Pulmonary artery endothelial cell (primary cell): ENCODE measurements around the gene DNAJA3. TPM values are rescaled to one million over a fixed set of nuclear protein-coding genes. Genes with fewer than 3 reads are reported as not detected.
"Not testable (repeated sequence)": the region's sequence is repeated elsewhere in the genome, so short reads cannot be mapped to it uniquely, and the experiment has no call there.

ENCODE experiments used
- DNase-seq: peaks from one replicate; pipeline ENCODE4 v3.0.0-alpha.2; 2011; ENCODE audit warnings: low read depth, low spot score
- total RNA-seq: library from RNA; depleted of rRNA; stranded (reverse); fragments of >200 nt; gene quantifications from 2 replicates; pipeline ENCODE4 v1.2.3, GENCODE V29; 2014

The DNAJA3 gene
- total RNA-seq, 1 donor from 2014 or later: 56.0 TPM

DNA sequence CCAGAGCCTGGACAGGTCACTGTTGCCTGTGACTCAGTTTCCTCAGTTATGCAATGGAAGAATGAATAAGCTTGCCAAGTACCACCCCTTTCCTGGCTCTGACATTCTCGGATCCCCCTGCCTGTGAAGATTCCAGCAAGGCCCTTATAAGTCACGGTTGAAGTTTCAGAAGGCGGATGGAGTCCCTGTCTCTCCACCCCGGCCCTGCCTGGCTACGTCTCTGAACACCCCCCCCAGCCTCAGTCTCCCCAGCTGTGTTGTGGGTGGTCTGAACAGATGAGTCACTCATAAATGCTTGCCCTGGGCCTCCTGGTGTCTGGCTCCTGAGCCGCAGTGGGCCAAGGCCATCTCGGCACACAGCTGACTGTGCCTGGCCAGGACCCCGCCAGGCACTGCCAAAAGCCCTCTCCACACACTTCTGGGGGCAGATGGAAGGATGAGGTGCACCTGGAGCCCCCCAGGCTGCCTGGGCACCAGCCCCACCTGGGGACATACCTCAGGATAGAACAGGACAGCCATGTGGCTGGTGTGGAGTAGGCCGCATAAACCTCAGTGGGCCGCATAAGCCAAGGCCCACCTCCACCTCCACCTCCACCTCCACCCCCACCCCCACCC lies 38.6 kb upstream of the DNAJA3 start:
- DNase-seq: no peak

DNA sequence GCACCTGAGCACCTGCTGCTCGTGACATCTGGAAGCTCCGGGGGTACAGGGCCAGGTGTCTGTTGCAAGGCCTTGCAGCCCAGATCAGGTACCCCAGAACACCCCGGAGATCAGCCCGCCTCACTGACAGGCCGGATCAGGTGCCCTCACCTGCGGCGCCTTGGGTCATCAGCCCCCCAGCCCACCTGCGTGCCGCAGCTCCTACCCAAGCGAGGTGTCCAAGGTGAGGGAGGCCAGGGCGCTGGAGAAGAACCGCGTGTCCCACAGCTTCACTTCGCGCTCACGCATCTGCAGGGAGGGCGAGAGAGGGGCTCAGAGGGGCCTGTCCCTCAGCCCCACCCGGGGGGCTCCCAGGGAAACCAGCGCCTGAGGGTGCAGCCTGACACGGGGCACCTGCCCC lies 37.9 kb upstream of the DNAJA3 start:
- no peak for DNase-seq

DNA sequence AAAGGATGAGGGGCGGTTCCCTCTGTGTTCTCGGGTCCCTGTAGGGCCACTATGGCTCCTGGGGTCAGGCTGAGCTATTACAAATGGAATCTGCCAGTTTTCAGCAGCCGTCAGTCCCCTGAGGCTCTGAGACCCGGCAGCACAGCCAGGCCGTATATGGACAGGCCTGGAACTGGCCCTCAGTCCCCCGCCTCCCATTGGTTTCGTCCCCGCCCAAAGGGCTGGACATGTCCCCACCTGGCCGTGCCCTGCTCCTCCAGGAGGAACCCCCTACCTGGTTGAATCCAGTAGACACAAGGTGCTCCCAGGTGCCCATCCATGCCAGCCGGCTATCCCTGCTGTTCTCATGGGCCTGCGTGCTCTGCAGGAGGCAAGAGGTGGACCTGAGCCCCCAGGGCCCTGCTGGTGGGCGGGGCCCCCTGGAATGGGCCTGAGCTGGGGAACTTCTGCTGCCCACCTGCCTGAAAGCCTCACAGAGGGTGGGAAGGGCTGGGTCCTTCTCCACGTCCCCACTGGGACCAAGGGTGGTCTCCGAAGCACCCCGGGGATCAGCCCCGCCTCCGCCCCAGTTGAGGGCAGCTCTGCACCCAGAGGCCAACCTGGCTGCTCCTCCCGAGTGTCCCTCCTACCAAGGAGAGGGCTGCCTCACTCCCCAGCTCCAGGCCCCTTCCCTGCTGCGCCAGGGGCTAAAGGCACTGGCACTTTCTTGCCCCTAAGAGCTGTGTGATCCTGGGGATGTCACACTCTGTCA lies 37.2 kb upstream of the DNAJA3 start:
- no peak for DNase-seq

DNA sequence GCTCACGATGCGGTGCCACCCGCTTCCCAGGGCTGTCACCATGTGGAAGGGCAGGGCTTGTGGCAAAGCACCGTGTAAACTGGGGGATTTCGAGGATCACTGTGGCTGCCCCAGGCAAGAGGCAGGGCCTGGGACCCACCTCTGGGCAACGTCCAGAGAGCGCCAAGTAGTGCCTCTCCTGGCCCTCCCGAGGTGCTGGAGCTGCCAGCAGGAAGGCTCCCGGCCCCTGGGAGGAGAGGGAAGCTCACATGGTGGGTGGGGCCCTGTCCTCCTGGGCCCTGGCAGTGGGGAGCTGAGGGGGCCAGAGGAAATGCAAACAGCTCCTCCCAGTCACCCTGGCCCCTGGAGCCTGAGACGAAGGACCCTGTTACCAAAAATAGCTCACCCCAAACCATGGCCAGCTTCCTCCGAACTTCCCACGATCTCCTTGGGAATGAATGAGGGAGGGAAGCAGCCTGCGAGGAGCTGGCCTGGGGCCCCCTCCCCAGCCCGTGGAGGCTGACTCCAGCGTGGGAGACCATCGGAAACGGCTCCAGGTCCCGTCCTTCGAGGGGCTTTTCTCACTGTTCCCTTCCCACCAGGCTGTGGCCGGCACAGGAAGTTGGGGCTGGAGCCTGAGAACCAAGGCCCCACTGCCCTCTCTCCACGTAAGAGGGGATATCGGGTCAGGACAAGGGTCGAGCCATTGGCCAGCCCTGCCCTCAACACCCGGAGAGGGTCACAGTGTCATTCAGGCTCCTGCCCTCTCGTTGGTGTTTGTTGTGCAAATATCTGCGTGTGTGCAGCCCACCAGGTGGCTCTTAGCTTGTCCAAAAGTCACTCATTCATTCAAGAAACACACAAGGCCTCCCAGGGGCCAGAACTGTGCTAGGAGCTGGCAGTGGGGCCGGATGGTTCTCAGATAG lies 36.4 kb upstream of the DNAJA3 start:
- DNase-seq: no peak

DNA sequence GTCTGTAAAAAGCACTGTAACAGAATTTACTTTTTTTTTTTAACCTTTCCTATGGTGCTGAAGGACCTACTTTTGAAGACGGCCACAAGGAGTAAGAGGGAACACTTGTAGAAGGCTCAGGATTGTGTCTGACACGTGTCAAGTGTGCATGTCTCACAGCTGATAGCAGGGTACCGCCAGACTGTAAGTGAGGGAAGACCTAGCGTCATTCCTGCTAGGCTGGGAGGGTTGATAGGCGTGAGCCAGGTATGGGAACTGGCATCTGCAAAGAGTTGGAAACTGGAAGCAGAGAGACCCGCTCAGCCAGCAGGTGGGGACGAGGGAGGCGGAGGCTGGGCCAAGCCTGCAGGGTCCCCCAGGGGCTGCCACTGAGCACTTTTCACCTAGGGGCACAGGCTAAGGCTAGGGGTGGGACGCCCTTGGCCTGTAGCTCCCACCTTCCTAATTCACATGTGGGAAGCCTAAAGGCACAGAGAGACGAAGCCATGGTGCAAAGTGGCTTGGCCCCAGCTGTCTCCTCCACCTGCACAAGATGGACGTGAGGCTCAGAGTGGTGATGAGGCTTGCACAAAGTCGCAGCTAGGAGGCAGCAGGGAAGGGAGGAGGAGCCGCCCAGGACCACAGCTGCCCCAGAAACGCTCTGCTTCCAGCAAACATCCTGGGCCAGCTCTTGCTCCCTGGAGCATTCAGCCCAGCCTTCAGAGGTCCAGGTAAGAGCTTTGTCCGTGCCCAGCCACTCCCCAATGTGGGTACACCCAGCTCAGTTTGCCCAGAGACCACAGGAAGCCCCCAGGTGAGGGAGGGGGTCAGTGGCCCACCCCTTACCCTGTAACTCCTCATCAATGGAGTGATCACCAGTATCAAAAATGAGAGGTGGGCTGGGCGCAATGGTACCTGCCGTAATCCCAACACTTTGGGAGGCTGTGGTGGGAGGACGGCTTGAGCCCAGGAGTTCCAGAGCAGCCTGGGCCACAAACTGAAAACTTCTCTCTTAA lies 35.1 kb upstream of the DNAJA3 start:
- DNase-seq: no peak

DNA sequence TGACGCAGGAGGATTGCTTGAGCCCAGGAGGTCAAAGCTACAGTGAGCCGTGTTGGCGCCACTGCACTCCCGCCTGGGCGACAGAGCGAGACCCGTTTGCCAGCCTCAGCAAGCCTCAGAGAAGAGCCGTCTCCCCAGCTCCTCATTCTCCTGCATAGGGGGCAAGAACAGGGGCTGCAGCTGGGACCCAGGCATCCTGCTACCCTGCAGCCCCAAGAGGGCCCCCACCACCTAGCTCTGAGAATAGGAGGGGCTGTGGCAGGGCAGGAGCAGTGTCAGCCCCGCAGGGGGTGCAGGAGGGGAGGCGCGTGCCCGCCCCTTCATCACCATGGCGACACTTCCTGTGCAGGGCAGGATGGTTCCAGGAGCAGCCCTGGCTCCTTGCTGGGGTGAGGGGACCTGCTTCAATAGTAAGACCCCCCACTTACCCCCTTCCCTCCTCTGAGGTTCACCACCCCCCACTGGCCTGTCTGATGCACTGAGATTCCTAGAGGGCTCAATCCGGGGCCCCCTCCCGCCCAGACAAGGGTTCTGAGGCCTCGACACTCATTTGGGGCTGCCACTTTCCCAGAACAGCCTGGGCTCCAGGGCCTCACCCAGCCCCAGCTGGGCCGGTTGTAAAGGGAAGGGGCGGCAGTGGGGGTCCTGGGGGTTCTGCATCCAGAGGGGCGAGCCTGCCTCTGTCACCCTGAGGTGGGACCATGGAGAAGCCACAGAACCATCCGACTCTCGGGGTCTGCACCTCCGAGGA lies 33.9 kb upstream of the DNAJA3 start:
- no peak for DNase-seq

DNA sequence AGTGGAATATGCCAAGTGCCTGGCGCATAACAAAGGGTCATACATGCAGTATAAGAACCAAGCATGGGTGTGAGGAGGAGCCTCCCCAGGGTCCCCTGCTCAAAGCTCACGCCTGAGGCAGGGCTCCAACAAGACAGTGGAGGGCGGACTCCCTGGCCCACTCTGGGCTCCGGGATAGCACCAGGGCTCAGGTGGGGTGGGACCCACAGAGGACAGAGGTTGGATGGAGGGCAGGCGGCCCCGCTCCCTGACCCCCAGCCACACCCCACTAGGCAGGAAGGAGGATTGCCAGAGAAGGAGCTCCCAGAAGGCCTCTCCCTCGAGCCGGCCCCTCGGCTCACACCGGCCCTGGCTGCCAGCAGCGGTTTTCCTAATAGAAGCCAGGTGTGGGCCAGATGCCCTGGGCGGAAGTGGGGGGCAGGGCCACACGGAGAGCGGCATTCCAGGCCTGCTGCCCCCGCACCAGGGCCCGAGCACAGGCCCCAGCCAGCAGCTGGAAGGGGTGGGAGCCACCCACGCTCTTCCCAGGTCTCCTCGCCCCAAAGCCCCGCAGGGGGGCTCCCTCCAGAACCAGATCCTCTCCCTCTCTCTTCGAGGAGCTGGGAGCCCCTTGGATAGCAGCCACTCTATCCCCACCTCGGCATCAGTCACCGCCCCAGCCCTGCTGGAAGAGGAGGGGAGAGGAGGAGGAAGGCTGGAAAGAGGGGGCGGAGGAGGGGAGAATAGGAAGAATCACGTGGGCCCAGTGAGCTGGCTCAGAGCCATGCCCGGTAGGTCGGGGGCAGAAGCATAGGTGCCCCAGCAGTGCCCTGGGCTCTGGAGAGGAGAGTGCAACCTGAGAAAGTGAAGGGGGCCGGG lies 33.1 kb upstream of the DNAJA3 start:
- no peak for DNase-seq

DNA sequence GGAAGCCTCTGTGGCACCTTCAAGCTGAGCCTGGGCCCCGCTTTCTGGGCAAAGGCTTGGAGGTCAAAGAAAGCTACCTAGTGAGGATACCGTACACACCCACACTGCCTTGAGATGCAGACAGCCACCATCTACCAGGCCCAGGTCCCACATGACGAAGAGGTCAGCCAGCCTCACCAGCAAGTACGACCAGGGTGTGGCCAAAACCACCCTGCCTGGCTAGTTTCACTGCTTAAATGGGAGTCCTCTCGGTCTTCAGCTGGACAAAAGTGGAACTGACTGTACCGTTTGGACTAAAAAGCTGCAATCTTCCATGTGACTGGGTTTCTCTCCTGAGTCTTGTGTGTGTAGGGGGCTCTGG lies 32.4 kb upstream of the DNAJA3 start:
- DNase-seq: no peak

DNA sequence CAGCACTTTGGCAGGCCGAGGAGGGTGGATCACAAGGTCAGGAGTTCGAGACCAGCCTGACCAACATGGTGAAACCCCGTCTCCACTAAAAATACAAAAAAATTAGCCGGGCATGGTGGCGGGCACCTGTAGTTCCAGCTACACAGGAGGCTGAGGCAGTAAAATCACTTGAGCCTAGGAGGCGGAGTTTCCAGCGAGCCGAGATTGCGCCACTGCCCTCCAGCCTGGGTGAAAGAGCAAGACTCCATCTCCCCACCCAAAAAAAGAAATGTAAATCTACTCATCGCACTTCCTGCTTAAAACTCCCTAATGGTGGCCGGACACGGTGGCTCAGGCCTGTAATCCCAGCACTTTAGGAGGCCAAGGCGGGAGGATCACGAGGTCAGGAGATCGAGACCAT lies 31.8 kb upstream of the DNAJA3 start:
- not testable (repeated sequence) for DNase-seq

DNA sequence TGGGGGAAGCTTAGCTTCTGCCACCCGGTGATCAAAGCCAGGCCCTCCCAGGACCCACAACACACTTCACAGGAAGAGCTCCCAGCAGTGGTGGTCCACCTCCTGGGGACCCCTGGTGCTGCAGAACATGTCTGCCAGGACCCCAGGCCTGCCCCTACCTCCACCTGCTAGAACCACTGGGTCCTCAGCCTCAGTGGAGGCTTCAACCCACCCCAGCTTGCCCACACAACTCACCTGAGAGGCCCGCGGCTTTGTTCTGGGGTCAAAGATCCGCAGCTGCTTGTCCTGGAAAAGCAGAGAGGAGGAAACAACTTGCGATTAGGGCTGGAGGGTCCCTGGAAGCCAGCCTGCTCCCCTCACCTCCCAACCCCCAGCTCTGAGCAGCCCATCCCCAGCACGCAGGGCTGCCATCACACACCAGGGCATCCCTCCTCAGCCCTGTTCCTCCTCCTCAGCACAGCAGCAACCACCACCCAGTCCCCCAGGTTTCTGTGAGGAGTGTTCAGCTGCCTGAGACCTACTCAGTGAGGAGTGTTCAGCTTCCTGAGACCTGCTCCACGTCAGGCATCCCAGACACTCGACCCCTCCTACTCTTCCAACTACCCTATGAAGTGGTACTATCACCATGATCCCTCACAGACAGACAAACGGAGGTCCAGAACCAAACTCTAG lies 30.5 kb upstream of the DNAJA3 start:
- no peak for DNase-seq

DNA sequence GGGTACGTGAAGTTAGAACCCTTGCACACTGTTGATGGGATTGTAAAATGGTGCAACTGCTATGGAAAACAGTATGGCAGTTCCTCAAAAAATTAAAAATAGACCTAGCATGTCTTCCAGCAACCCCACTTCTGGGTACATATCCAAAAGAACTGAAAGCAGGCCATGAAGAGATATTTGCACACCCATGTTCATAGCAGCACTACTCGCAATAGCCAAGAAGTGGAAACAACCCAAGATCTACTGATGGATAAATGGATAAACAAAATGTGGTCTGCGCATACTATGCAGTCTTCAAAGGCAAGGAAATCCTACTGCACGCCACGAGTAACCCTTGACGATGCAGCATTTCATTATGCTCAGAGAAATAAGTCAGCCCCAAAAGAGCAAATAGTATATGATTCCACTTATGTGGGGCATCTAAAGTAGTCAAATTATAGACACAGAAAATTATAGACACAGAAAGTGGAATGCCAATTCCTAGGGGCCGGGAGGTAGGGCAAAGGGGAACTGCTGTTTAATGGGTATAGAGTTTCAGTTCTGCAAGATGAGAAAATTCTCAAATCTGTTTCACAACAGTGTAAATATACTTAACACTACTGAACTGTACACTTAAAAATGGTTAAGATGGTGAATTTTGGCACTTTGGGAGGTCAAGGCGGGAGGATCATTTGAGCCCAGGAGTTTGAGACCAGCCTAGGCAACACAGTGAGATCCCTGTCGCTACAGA lies 26.5 kb upstream of the DNAJA3 start:
- DNase-seq: no peak

DNA sequence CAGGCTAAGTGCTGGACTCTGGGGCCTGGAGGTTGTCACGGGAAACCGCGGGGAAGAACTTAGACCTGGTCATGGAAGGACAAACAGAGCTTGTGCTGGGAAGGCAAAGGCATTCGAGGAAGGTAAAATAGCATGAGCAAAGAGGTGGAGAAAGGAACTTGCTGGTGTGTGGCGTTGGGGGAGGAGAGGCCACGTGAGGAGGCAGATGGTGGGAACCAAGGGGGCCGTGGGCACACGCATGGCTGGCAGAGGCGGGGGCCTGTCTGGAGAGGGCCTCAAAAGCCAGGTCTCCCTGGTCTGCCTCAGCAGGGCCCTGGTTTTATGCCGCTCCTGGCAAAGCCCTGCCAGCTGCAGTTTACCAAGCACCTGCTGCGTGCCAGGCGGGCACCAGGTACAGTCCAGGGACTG lies 24.6 kb upstream of the DNAJA3 start:
- DNase-seq: no peak

DNA sequence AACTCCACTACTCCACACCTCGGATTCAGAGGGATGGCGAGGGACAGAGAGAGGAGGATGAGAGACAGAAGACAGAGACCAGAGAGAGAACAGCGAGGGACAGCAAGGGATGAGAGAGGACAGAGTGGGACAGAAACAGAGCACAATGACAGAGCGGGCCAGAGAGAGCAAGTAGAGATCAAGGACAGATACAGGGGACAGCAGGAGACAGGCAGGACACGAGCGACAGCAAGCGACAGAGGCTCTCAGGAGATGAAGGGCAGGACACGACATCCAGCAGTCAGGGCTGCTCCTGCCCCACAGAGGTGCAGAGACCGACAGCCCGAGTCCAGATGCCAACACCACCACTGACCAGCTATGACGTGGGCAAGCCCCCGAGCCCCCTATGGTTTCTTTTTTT lies 24.2 kb upstream of the DNAJA3 start:
- DNase-seq: no peak

DNA sequence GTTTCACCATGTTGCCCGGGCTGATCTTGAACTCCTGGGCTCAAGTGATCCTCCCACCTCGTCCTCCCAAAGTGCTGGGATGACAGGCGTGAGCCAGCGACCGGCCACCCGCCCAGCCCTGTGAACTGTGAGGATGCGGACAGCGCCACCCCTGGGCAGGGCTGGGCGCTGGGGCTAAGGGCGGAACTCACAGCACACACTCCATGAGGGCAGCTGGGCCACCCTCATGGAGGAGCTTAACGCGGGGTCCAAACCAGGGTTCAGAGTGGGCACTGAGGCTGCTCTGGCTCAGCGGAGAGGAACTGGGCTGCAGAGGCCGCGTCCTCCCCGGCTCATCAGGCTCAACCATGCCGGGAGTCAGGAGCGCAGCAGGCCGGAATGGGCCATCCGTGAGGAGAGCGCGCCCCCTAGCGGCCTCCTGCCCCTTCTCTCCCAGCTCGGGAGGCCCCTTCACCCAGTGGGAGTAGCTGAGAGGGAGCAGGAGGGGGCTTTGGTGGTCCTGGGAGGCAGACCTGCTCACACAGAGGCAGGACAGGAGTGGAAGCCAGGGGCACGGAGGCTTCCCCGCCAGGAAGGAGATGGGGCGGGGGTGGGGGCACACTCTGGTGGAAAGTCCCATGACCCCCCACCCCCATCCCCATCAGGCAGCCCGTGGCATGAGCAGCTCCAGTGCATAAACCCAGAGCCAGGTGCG lies 23.1 kb upstream of the DNAJA3 start:
- DNase-seq: no peak

DNA sequence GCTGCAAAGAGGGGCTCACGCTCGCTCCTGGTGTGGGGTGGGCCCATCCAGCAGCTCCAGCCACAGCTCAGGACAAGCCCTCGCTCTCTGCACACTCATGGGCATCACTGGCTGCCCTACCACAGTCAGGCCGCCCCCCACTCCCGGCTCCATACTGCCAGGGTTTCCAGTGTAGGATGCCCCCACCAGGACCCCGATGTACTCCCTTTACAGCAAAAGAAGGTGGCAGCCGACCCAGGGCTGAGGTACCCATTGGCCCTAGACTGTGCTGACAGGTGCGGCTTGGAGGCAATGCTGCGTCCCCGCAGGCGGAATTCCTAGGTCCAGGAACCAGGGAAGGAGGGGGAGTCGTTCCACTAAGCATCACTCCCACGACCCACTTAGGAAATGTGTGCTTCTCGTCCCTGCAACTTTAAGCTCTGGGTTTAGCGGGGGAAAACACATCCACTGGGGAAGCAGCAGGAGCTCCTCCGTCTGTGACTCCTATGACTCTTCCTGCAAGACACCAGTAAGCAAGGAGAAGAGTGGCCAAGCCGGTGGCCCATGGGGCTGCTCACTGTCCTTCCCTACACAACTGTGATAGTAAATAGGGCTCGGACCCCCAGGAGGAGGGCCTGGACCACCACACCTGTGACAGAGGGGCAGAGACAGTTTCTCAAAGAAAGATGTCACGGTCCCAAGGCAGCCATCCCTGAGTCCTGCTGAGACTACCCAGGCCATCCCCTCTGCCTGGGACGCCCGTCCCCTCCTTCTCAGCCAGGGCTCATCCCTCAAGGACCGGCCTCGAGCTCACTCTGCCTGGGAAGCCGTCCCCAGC lies 22.3 kb upstream of the DNAJA3 start:
- no peak for DNase-seq

DNA sequence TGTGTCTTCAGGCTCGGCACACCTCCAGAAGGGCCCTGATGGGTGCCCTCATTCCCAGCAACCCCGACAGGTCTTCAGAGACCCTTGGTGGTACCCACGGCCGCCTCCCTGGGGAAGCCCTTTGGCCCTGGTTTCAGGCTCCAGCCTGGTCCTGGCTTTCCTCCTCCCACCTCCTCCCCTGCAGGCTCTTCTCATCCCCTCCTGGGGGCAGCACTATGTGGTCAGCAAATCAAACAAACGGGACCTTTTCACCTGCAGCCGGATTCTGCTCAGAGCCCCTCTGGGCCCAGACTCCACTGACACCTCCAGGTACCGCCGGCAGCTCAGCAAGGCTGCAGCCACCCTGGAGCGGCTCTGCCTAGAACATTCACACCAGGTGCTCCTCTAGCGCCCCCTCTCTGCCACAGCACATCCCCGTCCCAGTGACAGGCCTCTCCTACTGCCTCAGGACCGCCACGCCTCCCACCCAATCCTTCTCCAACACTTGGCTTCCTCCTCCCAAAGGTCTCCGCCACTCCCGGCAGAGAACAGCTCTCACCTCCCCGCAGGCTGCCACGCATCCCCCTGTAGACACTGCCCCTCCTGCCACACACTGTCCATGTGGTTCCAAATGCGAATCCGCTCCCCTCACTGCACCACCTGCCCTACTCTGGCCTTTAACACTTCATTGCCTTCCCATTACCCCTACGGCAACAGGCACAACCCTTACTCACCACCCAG lies 21.3 kb upstream of the DNAJA3 start:
- no peak for DNase-seq
